HG02763 (cell line): ENCODE results near the gene NANS.
"Not testable (repeated sequence)": the region's sequence is repeated elsewhere in the genome, so short reads cannot be mapped to it uniquely, and the experiment has no call there.

Source experiments
- ATAC-seq: cut with Tn5 transposase; IDR thresholded peaks from one replicate; pipeline ENCODE4 v1.9.1; 2021; ENCODE audit warnings: mild to moderate bottlenecking, moderate library complexity; ENCODE audit not compliant: unreplicated experiment

The NANS gene

DNA sequence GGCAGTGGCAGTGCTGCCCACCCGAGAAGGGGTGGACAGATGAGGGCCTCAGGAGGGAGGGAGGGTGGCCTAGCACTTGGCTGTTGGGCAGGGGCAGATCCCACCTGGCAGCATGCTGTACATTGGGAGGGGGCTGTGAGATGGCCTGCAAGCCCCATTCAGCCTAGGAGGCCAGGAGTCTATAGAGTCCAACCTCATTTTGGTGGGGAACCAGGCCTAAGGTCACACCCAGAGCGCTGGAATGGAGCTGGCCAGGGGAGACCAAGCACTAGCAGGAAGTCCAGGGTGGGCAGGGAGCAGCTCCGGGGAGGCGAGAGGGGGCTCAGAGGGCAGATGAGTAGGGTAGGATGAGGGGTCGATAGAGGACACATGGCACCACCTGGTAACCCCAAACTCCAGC lies 39.6 kb downstream of the NANS start:
- ATAC-seq = no peak

DNA sequence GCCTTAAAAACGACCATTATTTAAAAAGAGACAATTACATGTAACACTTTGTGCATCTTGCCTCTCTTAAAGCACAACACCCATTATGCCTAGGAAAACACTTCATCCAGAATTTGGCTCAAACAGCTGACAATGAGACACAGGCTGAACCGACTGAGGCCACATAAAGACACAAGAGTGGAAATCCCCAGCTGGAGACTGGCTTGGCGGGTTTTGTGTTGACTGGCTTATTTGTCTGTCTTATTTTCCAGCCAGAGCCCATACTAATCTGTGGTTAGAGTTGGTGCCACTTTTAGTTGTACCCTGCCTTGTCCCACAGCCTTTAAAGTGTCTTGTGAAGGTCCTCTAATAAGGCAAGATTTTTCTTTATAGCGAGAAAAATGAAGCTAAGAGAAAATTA lies 41.3 kb downstream of the NANS start:
- ATAC-seq = no peak

- ATAC-seq = no peak
Measured at GRCh38 chr9:98099346-98099745, 42.8 kb downstream of the NANS start.

DNA sequence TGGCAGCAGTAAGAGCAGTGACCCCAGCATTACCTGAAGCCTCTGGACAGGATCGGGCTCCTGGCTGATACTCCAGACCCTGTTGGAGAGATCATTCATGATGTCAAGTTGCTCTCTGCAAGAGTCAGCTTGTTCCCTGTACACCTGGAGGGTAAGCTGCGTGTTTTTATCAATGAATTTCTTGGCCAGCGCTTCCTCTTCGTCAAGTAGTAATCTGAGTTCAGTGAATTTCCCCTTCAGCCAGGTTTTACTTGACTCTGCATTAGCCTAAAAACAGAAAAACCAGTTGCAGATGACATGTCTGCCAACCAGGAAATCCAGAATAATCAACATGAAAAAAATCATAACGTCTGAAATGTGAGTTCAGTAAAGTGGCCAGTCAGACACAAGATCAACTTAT lies 43.4 kb downstream of the NANS start:
- ATAC-seq = no peak

DNA sequence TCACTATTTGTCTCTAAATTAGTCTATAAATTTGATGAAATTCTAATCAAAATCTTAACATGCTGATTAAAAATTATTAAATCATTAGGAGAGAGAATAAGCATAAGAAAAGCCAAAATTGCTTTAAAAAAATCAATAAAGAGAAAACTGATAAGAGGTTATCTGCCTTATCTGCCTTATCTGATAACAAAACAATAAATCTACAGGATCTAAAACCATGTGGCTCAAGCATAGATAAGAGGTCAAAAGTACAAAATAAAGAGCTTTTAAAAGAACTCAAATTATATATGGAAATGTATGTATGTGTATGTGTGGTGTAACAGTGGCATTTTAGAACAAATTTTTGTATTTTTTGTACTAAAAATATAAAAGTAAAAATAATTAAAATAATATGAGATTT lies 43.9 kb downstream of the NANS start:
- no peak for ATAC-seq

DNA sequence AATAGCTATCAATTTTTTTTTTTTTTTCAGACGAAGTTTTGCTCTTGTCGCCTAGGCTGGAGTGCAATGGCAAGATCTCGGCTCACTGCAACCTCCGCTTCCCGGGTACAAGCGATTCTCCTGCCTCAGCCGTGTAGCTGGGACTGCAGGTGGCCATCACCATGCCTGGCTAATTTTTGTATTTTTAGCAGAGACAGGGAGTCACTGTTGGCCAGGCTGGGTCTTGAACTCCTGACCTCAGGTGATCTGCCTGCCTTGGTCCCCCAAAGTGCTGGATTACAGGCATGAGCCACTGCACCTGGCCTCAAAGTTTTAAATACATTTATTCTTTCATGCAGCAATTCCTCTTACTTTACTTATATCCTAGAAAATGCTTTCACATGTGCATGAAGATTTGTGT lies 44.9 kb downstream of the NANS start:
- ATAC-seq = no peak

GRCh38 chr9:98101868-98102273 lies 45.3 kb downstream of the NANS start:
- peak; percentile 97 for ATAC-seq

- no peak for ATAC-seq
Measured at GRCh38 chr9:98104445-98104881, 47.9 kb downstream of the NANS start.

DNA sequence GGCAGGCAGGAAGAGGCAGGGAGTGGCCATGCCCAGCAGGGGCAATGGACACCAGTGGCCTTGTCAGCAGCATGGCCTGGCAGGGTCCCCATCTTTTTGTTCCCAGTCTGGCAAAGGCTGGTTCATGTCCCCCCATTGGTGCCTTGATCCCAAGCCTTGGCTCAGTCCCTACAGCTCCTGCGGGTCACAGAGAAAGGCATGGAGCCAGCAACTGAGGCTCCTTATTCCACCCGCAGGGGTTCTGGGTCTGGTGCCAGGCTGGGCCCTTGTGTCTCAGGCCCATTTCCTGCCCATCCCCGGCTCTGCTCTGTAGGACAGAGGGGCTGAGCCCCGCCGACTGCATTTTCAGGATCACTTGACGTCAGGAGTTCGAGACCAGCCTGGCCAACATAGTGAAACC lies 48.5 kb downstream of the NANS start:
- ATAC-seq = no peak

DNA sequence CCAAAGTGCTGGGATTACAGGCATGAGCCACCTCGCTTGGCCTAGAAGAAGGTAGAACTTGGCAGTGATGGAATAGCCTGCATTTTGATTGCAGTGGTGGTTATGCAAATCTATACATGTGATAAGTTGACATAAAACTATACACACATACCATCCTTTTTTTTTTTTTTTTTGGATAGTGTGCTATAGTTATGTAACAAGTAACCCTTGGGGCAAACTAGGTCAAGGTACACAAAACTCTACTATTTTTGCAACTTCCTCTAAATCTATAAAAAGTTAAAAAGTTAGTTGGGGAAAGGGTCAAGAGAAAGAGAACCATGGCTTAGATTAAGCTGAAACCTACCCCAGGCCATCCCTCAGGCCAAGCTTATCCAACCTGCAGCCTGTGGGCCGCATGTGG lies 51.4 kb downstream of the NANS start:
- no peak for ATAC-seq

- ATAC-seq = peak; percentile 61
Measured at GRCh38 chr9:98108531-98109031, 52.0 kb downstream of the NANS start.

GRCh38 chr9:98109052-98109451 lies 52.5 kb downstream of the NANS start:
- ATAC-seq = no peak

DNA sequence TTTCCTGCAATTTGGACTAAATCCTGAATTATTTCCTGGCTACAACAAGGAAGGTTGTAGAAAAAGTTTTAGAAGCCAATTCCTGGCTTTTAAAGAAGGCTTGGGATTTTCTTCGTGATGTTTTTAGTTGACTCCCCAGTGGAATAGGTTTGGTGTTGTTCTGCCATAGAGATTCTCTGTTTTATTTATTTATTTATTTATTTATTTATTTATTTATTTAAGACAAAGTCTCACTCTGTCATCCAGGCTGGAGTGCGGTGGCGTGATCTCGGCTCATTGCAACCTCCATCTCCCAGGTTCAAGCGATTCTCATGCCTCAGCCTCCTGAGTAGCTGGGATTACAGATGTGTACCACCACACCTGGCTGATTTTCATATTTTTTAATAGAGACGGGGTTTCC lies 60.6 kb downstream of the NANS start:
- not testable (repeated sequence) for ATAC-seq

DNA sequence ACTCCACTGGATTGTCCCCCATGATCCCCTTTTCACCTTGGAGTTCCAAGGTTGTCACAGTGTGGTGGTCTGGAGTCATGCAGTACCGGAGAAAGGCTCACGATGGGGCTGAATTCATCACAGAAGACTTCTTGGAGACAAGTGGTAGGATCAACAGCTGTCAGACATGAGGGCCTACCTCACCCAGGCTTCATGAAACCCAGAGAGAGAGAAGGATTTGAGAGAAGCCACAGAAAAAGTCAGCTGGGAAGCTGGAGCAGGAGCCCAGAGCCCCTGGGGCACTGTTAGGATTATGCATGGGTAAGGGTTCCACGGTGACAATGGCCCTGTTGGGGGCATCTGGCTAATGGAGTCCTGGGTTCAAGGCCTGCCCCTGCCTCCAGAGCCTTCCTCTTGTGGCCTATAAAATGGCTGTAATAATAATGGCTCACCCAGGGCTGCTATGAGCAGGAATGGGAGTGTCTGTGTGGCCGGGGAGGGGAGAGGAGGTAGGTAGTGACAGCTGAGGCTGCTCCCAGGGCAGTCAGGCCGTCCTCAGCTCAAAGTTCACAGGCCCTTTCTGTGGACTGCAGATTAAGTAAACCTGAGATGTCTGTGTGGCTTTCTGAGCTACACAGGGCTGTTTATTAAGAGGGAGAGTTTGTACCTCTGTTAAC lies 61.6 kb downstream of the NANS start:
- ATAC-seq = no peak

DNA sequence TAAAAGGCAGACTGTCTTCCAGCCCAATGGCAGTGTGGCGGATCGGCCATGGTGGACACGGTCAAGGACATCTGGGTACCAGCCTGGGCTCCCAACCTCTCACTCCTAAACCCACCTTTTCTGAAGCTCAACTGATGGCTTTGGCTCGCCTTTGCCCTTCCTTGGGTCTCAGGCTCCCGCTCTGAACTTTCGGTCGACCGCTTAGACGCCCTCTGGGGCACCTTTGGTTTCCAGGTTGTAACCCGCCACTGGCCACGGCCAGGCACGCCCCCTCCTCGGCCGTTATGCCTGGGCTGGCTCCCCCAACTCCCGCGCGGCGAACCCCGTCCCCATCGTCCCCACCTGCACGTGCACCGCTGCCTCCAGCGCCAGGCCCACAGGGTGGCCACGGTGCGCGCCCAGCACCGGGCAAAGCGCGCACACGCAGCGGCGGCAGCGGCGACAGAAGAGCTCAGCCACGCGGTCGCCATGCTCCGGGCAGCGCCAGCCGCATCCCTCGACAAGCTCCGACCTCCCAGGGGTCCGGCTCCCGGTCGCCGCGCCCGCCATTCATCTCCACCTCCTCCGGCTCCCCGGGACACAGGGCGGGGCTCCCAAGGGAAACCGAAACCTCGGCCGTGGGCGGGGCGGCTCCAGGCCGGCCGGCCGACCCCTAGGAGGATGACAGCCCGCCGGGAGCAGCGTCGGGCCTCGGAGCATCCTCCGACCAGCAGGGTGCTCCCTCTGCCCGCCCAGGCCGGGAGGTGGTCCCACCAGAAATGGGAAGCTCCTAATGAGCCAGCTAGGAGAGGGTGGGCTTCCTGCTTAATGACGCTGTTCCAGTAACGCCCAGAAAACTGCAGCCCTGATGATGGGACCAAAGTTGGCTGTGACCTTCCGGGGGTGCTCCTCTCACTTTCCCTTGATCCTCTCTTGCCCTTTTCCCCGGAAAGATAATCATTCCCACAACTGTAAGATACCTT lies 62.4 kb downstream of the NANS start, which contains the start of gene TRIM14:
TSS of gene TRIM14 (minus strand) at position 583 of the 962 bp plus-strand sequence. CDS start at position 549, 34 bp downstream.
- no peak for ATAC-seq

- ATAC-seq = no peak
Measured at GRCh38 chr9:98120476-98120875, 63.9 kb downstream of the NANS start.

- no peak for ATAC-seq
Measured at GRCh38 chr9:98121058-98121457, 64.5 kb downstream of the NANS start.

- not testable (repeated sequence) for ATAC-seq
Measured at GRCh38 chr9:98124091-98124490, 67.6 kb downstream of the NANS start.

- ATAC-seq = no peak
Measured at GRCh38 chr9:98124637-98125426, 68.3 kb downstream of the NANS start.

- ATAC-seq = no peak
Measured at GRCh38 chr9:98127226-98127625, 70.7 kb downstream of the NANS start.

DNA sequence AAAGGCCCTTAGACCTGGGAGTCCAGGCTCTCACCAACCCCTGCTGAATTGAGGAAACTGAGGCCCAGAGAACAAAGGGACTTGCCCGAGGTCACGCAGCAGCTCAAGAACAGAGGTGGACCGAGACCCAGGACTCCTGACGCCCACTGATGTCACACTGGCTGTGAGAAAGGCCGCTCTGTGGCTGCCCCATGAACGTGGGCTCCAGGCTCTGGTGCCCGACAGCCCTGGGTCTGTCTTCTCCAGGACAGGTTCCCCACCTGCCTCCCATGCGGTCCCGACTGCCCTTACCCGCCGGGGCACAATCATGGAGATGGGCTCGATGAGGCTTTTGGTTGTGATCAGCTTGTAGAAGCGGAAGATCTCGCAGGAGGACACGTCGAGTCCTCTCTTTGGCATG lies 71.8 kb downstream of the NANS start:
- no peak for ATAC-seq
